A673 (cell line): ENCODE data around the gene TSPAN5. TPM values are rescaled to one million over a fixed set of nuclear protein-coding genes. Genes with fewer than 3 reads are reported as not detected.

ENCODE experiments used
- BruUV-seq: library from RNA; stranded (reverse); fragments of 400-500 nt; replicated peaks from 2 replicates; lab custom pipeline; 2021; lab: Mats Ljungman, UMichigan
- CTCF ChIA-PET: fragments of 300-600 bp; sonication (Branson Sonifier 250); formaldehyde crosslinking; loops from one replicate; lab custom pipeline; 2022; ENCODE audit warnings: antibody characterized with exemption; lab: Charles Lee
- POLR2A ChIA-PET: fragments of 300-600 bp; sonication (Branson Sonifier 250); formaldehyde crosslinking; loops from one replicate; lab custom pipeline; 2022; ENCODE audit warnings: antibody characterized with exemption; ENCODE audit not compliant: low non-redundant PET; lab: Charles Lee
- DNase-seq: peaks from one replicate; pipeline ENCODE4 v3.0.0-alpha.2; 2015; ENCODE audit warnings: low spot score
- H3K27ac ChIP-seq: fragments of 200-600 bp; sonication (generic); 2 replicates; pipeline ENCODE4 v1.5.1; 2016; ENCODE audit warnings: mixed run types, low read depth, mild to moderate bottlenecking, mixed read lengths, antibody characterized with exemption, low read length; ENCODE audit not compliant: poor library complexity, severe bottlenecking
- H3K27me3 ChIP-seq: fragments of 200-600 bp; sonication (generic); replicated peaks from 2 replicates; pipeline ENCODE4 v1.6.1; 2017; ENCODE audit warnings: mixed run types, low read depth, mild to moderate bottlenecking, mixed read lengths, antibody characterized with exemption, low read length; ENCODE audit not compliant: insufficient read depth, poor library complexity
- H3K36me3 ChIP-seq: fragments of 200-600 bp; sonication (generic); 2 replicates; pipeline ENCODE4 v1.6.1; 2016; ENCODE audit warnings: mixed run types, mild to moderate bottlenecking, mixed read lengths, antibody characterized with exemption, low read length; ENCODE audit not compliant: insufficient read depth, poor library complexity, severe bottlenecking
- H3K4me1 ChIP-seq: fragments of 200-600 bp; sonication (generic); 2 replicates; pipeline ENCODE4 v1.6.1; 2017; ENCODE audit warnings: mixed run types, mild to moderate bottlenecking, mixed read lengths, antibody characterized with exemption, low read length; ENCODE audit not compliant: insufficient read depth, poor library complexity, severe bottlenecking
- H3K4me3 ChIP-seq: fragments of 200-600 bp; sonication (generic); 2 replicates; pipeline ENCODE4 v1.5.1; 2016; ENCODE audit warnings: low read depth, mixed run types, mild to moderate bottlenecking, mixed read lengths, low read length; ENCODE audit not compliant: poor library complexity, severe bottlenecking
- H3K9me3 ChIP-seq: fragments of 200-600 bp; sonication (generic); 2 replicates; pipeline ENCODE4 v1.6.1; 2016; ENCODE audit warnings: mixed run types, low read depth, mild to moderate bottlenecking, mixed read lengths, antibody characterized with exemption, low read length; ENCODE audit not compliant: poor library complexity, severe bottlenecking
- EZH2 ChIP-seq: fragments of 200-600 bp; sonication (generic); IDR thresholded peaks from 2 replicates; pipeline ENCODE4 v1.6.1; 2017; ENCODE audit warnings: borderline replicate concordance, low read depth, mild to moderate bottlenecking, mixed read lengths, antibody characterized with exemption, low read length; ENCODE audit not compliant: poor library complexity, severe bottlenecking
- intact Hi-C: fragments of 100-400 bp; cut with micrococcal nuclease; formaldehyde crosslinking; loops from one replicate; pipeline ENCODE4 v1.10.0; 2022; ENCODE audit not compliant: unreplicated experiment
- total RNA-seq: library from RNA; stranded (reverse); gene quantifications from 2 replicates; pipeline ENCODE4 v1.2.3, GENCODE V29; 2021
- TF ChIP-seq, protein P1 (sequence below): fragments of 300-800, 200-600 bp; sonication (generic); conservative IDR thresholded peaks from 2 replicates; pipeline ENCODE4 v1.5.1; 2017; ENCODE audit warnings: low read depth, mild to moderate bottlenecking, antibody characterized with exemption, low read length, moderate library complexity, mixed read lengths

TSPAN5 gene
- total RNA-seq, 1 experiment from 2014 or later = 15.2 TPM

DNA sequence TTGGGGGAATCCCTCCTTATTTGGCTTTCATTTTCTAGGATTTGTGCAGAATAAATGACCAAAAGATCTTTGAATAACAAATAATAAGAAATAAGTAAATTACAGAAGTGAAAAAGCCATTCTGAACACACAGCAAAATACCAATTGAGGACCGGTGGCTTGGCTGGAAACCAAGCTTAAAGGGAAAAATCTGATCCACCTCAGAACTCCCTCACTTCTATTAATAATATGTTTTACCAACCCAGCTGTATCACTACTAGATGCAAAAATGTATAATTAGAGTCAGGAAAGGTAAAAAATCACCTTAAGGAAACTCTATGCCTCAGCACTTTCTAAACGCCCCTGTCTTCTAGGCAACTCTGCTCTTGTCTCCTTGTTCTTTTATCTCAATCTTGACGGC, 77.3 kb downstream of the TSPAN5 start:
- TF ChIP-seq, protein P1, sequence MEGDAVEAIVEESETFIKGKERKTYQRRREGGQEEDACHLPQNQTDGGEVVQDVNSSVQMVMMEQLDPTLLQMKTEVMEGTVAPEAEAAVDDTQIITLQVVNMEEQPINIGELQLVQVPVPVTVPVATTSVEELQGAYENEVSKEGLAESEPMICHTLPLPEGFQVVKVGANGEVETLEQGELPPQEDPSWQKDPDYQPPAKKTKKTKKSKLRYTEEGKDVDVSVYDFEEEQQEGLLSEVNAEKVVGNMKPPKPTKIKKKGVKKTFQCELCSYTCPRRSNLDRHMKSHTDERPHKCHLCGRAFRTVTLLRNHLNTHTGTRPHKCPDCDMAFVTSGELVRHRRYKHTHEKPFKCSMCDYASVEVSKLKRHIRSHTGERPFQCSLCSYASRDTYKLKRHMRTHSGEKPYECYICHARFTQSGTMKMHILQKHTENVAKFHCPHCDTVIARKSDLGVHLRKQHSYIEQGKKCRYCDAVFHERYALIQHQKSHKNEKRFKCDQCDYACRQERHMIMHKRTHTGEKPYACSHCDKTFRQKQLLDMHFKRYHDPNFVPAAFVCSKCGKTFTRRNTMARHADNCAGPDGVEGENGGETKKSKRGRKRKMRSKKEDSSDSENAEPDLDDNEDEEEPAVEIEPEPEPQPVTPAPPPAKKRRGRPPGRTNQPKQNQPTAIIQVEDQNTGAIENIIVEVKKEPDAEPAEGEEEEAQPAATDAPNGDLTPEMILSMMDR = no peak
- TF ChIP-seq EZH2 = no peak
- H3K27ac ChIP-seq = no peak overlapping the region
- no peak for DNase-seq
- H3K36me3 ChIP-seq = no peaks in the 10 kb centered on the region
- peaks cover 25% of the 10 kb centered on the region for H3K4me1 ChIP-seq
- no peaks in the 10 kb centered on the region for H3K27me3 ChIP-seq
- no peaks in the 10 kb centered on the region for H3K9me3 ChIP-seq
- H3K4me3 ChIP-seq = no peak overlapping the region
- intact Hi-C loops = no loop called here
- ChIA-PET POLR2A (no interaction called here), CTCF (no interaction called here)
- no TSS peak for BruUV-seq

DNA sequence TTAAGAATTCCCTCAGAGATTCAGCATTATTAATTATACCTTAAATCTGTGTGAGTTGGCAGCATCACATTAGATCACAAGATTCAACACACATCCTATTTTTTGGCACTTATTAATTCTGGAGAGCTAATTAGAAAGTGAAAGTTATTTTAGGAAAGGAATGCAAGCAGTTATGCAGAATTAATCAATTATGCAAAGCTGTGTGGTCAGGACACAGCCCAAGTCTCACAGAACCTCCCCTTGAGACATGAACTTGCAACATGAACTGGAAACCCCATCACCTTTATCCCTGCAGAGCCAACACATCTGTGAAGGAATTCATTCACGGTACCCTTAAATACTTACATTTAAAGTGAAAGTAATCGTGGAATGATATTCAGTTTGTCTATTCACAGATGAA, 80.5 kb downstream of the TSPAN5 start:
- ChIA-PET CTCF (no interaction called here), POLR2A (no interaction called here)

DNA sequence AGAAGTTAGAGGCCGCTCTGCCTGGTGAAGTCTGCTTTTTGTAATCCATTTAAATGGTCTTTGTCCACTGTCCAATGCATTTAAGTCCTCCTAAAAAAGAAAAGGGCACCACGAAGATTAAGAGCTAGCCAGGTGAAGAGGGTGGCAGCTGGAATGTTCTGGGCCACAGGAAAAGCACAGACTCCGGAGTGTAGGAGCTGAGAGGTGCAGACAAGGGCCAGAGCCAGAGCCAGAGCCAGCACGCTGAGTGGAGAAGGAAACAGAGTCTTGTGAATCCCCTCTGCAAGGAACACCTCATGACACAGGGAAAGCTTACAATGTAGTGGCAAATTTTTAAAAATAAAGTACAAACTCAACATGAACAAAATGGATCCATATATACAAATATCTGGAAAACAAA, 83.6 kb downstream of the TSPAN5 start:
- Histone ChIP-seq H3K27me3 (no peaks in the 10 kb centered on the region), H3K27ac (no peak overlapping the region), H3K9me3 (no peaks in the 10 kb centered on the region), H3K36me3 (no peaks in the 10 kb centered on the region), H3K4me3 (no peak overlapping the region), H3K4me1 (peaks cover 9% of the 10 kb centered on the region)
- DNase-seq = no peak
- POLR2A ChIA-PET = no interaction called here
- CTCF ChIA-PET = no interaction called here
- intact Hi-C loops = no loop called here
- no peak for TF ChIP-seq EZH2
- TF ChIP-seq, protein P1 = no peak
- no TSS peak for BruUV-seq

More for the DNA sequence above, 80.5 kb downstream of the TSPAN5 start:
- no peaks in the 10 kb centered on the region for H3K36me3 ChIP-seq
- no peaks in the 10 kb centered on the region for H3K9me3 ChIP-seq
- TF ChIP-seq EZH2 = no peak
- TF ChIP-seq, protein P1 = no peak
- no peaks in the 10 kb centered on the region for H3K27me3 ChIP-seq
- H3K4me1 ChIP-seq = peaks cover 25% of the 10 kb centered on the region
- H3K4me3 ChIP-seq = no peak overlapping the region
- intact Hi-C loops = no loop called here
- DNase-seq = no peak
- H3K27ac ChIP-seq = no peak overlapping the region
- BruUV-seq = no TSS peak
